OCI-LY7 (cell line): Measurements from ENCODE around the gene OLA1.

Experiments
- EZH2phosphoT487 ChIP-seq: fragments of 200-600 bp; sonication (generic); IDR thresholded peaks from 2 replicates; pipeline ENCODE4 v1.6.1; 2018; ENCODE audit warnings: low read depth, borderline replicate concordance, mild to moderate bottlenecking, mixed run types, antibody characterized with exemption, low read length, moderate library complexity, mixed read lengths
- TF ChIP-seq, protein P1 (sequence below): fragments of 200-600 bp; sonication (generic); conservative IDR thresholded peaks from 2 replicates; pipeline ENCODE4 v1.5.1; 2014; ENCODE audit warnings: mild to moderate bottlenecking, antibody characterized with exemption, low read length, moderate library complexity, mixed read lengths

GRCh38 chr2:174145827-174146226 is 102.5 kb downstream of the OLA1 start:
- TF ChIP-seq, protein P1, sequence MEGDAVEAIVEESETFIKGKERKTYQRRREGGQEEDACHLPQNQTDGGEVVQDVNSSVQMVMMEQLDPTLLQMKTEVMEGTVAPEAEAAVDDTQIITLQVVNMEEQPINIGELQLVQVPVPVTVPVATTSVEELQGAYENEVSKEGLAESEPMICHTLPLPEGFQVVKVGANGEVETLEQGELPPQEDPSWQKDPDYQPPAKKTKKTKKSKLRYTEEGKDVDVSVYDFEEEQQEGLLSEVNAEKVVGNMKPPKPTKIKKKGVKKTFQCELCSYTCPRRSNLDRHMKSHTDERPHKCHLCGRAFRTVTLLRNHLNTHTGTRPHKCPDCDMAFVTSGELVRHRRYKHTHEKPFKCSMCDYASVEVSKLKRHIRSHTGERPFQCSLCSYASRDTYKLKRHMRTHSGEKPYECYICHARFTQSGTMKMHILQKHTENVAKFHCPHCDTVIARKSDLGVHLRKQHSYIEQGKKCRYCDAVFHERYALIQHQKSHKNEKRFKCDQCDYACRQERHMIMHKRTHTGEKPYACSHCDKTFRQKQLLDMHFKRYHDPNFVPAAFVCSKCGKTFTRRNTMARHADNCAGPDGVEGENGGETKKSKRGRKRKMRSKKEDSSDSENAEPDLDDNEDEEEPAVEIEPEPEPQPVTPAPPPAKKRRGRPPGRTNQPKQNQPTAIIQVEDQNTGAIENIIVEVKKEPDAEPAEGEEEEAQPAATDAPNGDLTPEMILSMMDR, result peak; percentile 33; the same call in 1 of the 2 replicates
- no peak for TF ChIP-seq EZH2phosphoT487
